Ishikawa (cell line): ENCODE measurements around the gene PIRT.

Experiments
- CEBPB ChIP-seq: IDR thresholded peaks from 2 replicates; pipeline ENCODE4 v1.6.1; 2012
- CREB1 ChIP-seq: IDR thresholded peaks from 2 replicates; pipeline ENCODE4 v1.6.1; 2012; ENCODE audit warnings: low read depth
- EGR1 ChIP-seq: IDR thresholded peaks from 2 replicates; pipeline ENCODE4 v1.6.1; 2012
- EP300 ChIP-seq: IDR thresholded peaks from 2 replicates; pipeline ENCODE4 v1.6.1; 2012; ENCODE audit warnings: borderline replicate concordance
- FOXM1 ChIP-seq: IDR thresholded peaks from 2 replicates; pipeline ENCODE4 v1.6.1; 2012; ENCODE audit warnings: low read depth, borderline replicate concordance
- MAX ChIP-seq: IDR thresholded peaks from 2 replicates; pipeline ENCODE4 v1.6.1; 2012
- NFIC ChIP-seq: IDR thresholded peaks from 2 replicates; pipeline ENCODE4 v1.6.1; 2012
- RAD21 ChIP-seq: IDR thresholded peaks from 2 replicates; pipeline ENCODE4 v1.6.1; 2012; ENCODE audit warnings: low read depth
- REST ChIP-seq: IDR thresholded peaks from 2 replicates; pipeline ENCODE4 v1.6.1; 2012; ENCODE audit warnings: low read depth, mild to moderate bottlenecking
- TAF1 ChIP-seq: IDR thresholded peaks from 2 replicates; pipeline ENCODE4 v1.6.1; 2012; ENCODE audit warnings: low read depth, mild to moderate bottlenecking
- TCF12 ChIP-seq: IDR thresholded peaks from 2 replicates; pipeline ENCODE4 v1.6.1; 2012; ENCODE audit warnings: low read depth
- TEAD4 ChIP-seq: IDR thresholded peaks from 2 replicates; pipeline ENCODE4 v1.6.1; 2012
- USF1 ChIP-seq: IDR thresholded peaks from 2 replicates; pipeline ENCODE4 v1.6.1; 2012
- YY1 ChIP-seq: IDR thresholded peaks from 2 replicates; pipeline ENCODE4 v1.6.1; 2012; ENCODE audit warnings: low read depth
- ZBTB7A ChIP-seq: IDR thresholded peaks from 2 replicates; pipeline ENCODE4 v1.6.1; 2012; ENCODE audit warnings: low read depth

Gene PIRT

GRCh38 chr17:10797476-10798328, 40.2 kb downstream of the PIRT start:
- TF ChIP-seq CEBPB: no peak
- TF ChIP-seq MAX: no peak
- no peak for TF ChIP-seq YY1
- no peak for TF ChIP-seq RAD21
- no peak for TF ChIP-seq TAF1
- no peak for TF ChIP-seq TCF12
- TF ChIP-seq NFIC: no peak
- no peak for TF ChIP-seq FOXM1
- TF ChIP-seq TEAD4: no peak
- no peak for TF ChIP-seq ZBTB7A
- no peak for TF ChIP-seq CREB1
- TF ChIP-seq EP300: no peak
- no peak for TF ChIP-seq USF1
- no peak for TF ChIP-seq REST
- no peak for TF ChIP-seq EGR1

GRCh38 chr17:10793816-10794215, 44.1 kb downstream of the PIRT start:
- TF ChIP-seq TCF12 (no peak), NFIC (no peak)

GRCh38 chr17:10793256-10793655, 44.6 kb downstream of the PIRT start:
- TF ChIP-seq MAX: no peak
- no peak for TF ChIP-seq RAD21
- TF ChIP-seq EP300: no peak
- TF ChIP-seq USF1: no peak
- TF ChIP-seq CEBPB: no peak
- no peak for TF ChIP-seq NFIC
- TF ChIP-seq FOXM1: no peak
- TF ChIP-seq CREB1: no peak
- TF ChIP-seq ZBTB7A: no peak
- no peak for TF ChIP-seq TAF1
- no peak for TF ChIP-seq REST
- TF ChIP-seq TCF12: no peak
- TF ChIP-seq TEAD4: no peak
- no peak for TF ChIP-seq EGR1
- TF ChIP-seq YY1: no peak

- no peak for TF ChIP-seq TAF1
- TF ChIP-seq MAX: no peak
- no peak for TF ChIP-seq CEBPB
- TF ChIP-seq TEAD4: no peak
- TF ChIP-seq EGR1: no peak
- TF ChIP-seq CREB1: no peak
- no peak for TF ChIP-seq USF1
- no peak for TF ChIP-seq YY1
- TF ChIP-seq REST: no peak
- no peak for TF ChIP-seq EP300
- TF ChIP-seq ZBTB7A: no peak
- TF ChIP-seq NFIC: no peak
- no peak for TF ChIP-seq TCF12
- TF ChIP-seq RAD21: no peak
- TF ChIP-seq FOXM1: no peak
Observed at GRCh38 chr17:10792151-10792550, 45.7 kb downstream of the PIRT start.
